ENCODE measurements around the gene PLEKHG4B. TPM values are rescaled to one million over a fixed set of nuclear protein-coding genes. Genes with fewer than 3 reads are reported as not detected.

Gene PLEKHG4B
- polyA plus RNA-seq, 1 of the 3 experiments (the other 2 are of a cell fraction): 0.18 TPM

- CTCF ChIA-PET: interaction anchor here (1.5 kb wide), 1 partner anchor 16 kb away, joined by 3 read pairs; no protein-coding TSS in a partner anchor
- H3F3A ChIP-seq (replicated peaks; ENCODE audit: insufficient read depth): no peaks in the 10 kb centered on the region
- no peak overlapping the region for H3K27ac ChIP-seq (ENCODE audit: low read depth in 2 of 2, low read length in 1 of 2)
- POLR2A ChIA-PET: no interaction called here
- no peaks in the 10 kb centered on the region for H3K9me3 ChIP-seq
- no peaks in the 10 kb centered on the region for H3K9me2 ChIP-seq
- H3K4me1 ChIP-seq (ENCODE audit: control insufficient read depth in 1 of 2, insufficient read depth in 2 of 2, low read depth in 1 of 2, low read length in 1 of 2): peaks cover 0 to 15% of the 10 kb centered on the region in 2 experiments; a peak in 1 of 4 replicates
- DNase-seq: no peak
- WGBS (ENCODE audit: low lambda C conversion rate): 66% methylated on average over 15 of the region's 17 CpGs
- H2AFZ ChIP-seq (ENCODE audit: low read depth): no peak overlapping the region
- TF ChIP-seq POLR2AphosphoS5 (IDR thresholded peaks at IDR 0.05; ENCODE audit: low read depth, low read length) (no peak), NFIC (IDR thresholded peaks at IDR 0.05; ENCODE audit: borderline replicate concordance) (no peak), FOXM1 (IDR thresholded peaks at IDR 0.05; ENCODE audit: low read depth) (no peak), SMC3 (IDR thresholded peaks at IDR 0.05; ENCODE audit: low read depth, low read length) (no peak), FOSL2 (IDR thresholded peaks at IDR 0.05; ENCODE audit: borderline replicate concordance, low read depth) (no peak), PBX3 (IDR thresholded peaks at IDR 0.05) (no peak), GATA2 (CRISPR knock-in tag; IDR thresholded peaks at IDR 0.05) (no peak), CHD2 (IDR thresholded peaks at IDR 0.05; ENCODE audit: low read length, partially characterized antibody) (no peak), TAF1 (IDR thresholded peaks at IDR 0.05; ENCODE audit: borderline replicate concordance, low read depth, low read length) (no peak)
- H3K4me2 ChIP-seq: no peak overlapping the region
- H3K4me3 ChIP-seq (ENCODE audit: low read depth in 2 of 2, low read length in 1 of 2): no peak overlapping the region
- H3K27me3 ChIP-seq (ENCODE audit: insufficient read depth): peaks cover 3% of the 10 kb centered on the region; the same call in 1 of the 2 replicates
- H3K79me2 ChIP-seq (ENCODE audit: insufficient read depth): no peaks in the 10 kb centered on the region
- H4K20me1 ChIP-seq (ENCODE audit: insufficient read depth): no peaks in the 10 kb centered on the region
- H3K9ac ChIP-seq: no peak overlapping the region
- H3K36me3 ChIP-seq (replicated peaks in 1 of 2; ENCODE audit: control insufficient read depth in 1 of 2, insufficient read depth in 2 of 2, low read length in 1 of 2): no peaks in the 10 kb centered on the region
Observed at GRCh38 chr5:172841-173251, 80.9 kb downstream of the PLEKHG4B start.

- Histone ChIP-seq H3K4me2 (no peak overlapping the region), H3K9me2 (no peaks in the 10 kb centered on the region), H4K20me1 (ENCODE audit: insufficient read depth) (no peaks in the 10 kb centered on the region), H3K27ac (ENCODE audit: low read depth in 2 of 2, low read length in 1 of 2) (no peak overlapping the region), H3K4me3 (ENCODE audit: low read depth in 2 of 2, low read length in 1 of 2) (no peak overlapping the region), H3K4me1 (ENCODE audit: control insufficient read depth in 1 of 2, insufficient read depth in 2 of 2, low read depth in 1 of 2, low read length in 1 of 2) (peaks cover 0 to 9% of the 10 kb centered on the region in 2 experiments; a peak in 1 of 4 replicates), H3F3A (replicated peaks; ENCODE audit: insufficient read depth) (no peaks in the 10 kb centered on the region), H3K79me2 (ENCODE audit: insufficient read depth) (no peaks in the 10 kb centered on the region), H2AFZ (ENCODE audit: low read depth) (no peak overlapping the region), H3K9ac (no peak overlapping the region), H3K36me3 (replicated peaks in 1 of 2; ENCODE audit: control insufficient read depth in 1 of 2, insufficient read depth in 2 of 2, low read length in 1 of 2) (no peaks in the 10 kb centered on the region), H3K27me3 (ENCODE audit: insufficient read depth) (peaks cover 3% of the 10 kb centered on the region; the same call in 1 of the 2 replicates), H3K9me3 (no peaks in the 10 kb centered on the region)
- WGBS (ENCODE audit: low lambda C conversion rate): 71% methylated on average over 20 of the region's 22 CpGs
- POLR2A ChIA-PET: no interaction called here
- CTCF ChIA-PET: interaction anchor here (1.5 to 1.8 kb wide), 2 partner anchors 14 to 15 kb away, joined by 3 to 9 read pairs; no protein-coding TSS in a partner anchor
- no peak for DNase-seq
- no peak for TF ChIP-seq MEF2A (IDR thresholded peaks at IDR 0.05; ENCODE audit: borderline replicate concordance, low read depth)
- no peak for TF ChIP-seq TCF12 (IDR thresholded peaks at IDR 0.05)
- no peak for TF ChIP-seq FOXJ3 (CRISPR knock-in tag; IDR thresholded peaks at IDR 0.05)
- TF ChIP-seq PBX3 (IDR thresholded peaks at IDR 0.05): no peak
- TF ChIP-seq FOXM1 (IDR thresholded peaks at IDR 0.05; ENCODE audit: low read depth): no peak
- no peak for TF ChIP-seq TAF1 (IDR thresholded peaks at IDR 0.05; ENCODE audit: borderline replicate concordance, low read depth, low read length)
- no peak for TF ChIP-seq USF1 (IDR thresholded peaks at IDR 0.05; ENCODE audit: borderline replicate concordance, low read depth)
- TF ChIP-seq JUND (IDR thresholded peaks at IDR 0.05): no peak
- no peak for TF ChIP-seq USF2 (IDR thresholded peaks at IDR 0.05; ENCODE audit: borderline replicate concordance, low read depth, low read length)
- TF ChIP-seq CTCF (IDR thresholded peaks at IDR 0.05): no peak
- TF ChIP-seq POLR2AphosphoS5 (IDR thresholded peaks at IDR 0.05; ENCODE audit: low read depth, low read length): no peak
- no peak for TF ChIP-seq EP300 (IDR thresholded peaks at IDR 0.05; ENCODE audit: borderline replicate concordance in 1 of 2, low read depth in 1 of 2, low read length in 1 of 2)
- TF ChIP-seq FOSL2 (IDR thresholded peaks at IDR 0.05; ENCODE audit: borderline replicate concordance, low read depth): no peak
- TF ChIP-seq GATA2 (CRISPR knock-in tag; IDR thresholded peaks at IDR 0.05): no peak
- TF ChIP-seq MAX (IDR thresholded peaks at IDR 0.05; ENCODE audit: low read depth): no peak
- TF ChIP-seq CHD2 (IDR thresholded peaks at IDR 0.05; ENCODE audit: low read length, partially characterized antibody): no peak
Observed at GRCh38 chr5:173392-174290, 81.7 kb downstream of the PLEKHG4B start.

Measured in SK-N-SH (cell line).